Colon (tissue), 2 donors: ENCODE data around the gene HIP1R.

Experiments used
- FAIRE-seq: peaks from 2 replicates; lab custom pipeline; 2012; peaks lifted over from hg19 to GRCh38; lab: Jason Lieb, UNC
- donor health status: control.
- donor health status: control.

The HIP1R gene

DNA sequence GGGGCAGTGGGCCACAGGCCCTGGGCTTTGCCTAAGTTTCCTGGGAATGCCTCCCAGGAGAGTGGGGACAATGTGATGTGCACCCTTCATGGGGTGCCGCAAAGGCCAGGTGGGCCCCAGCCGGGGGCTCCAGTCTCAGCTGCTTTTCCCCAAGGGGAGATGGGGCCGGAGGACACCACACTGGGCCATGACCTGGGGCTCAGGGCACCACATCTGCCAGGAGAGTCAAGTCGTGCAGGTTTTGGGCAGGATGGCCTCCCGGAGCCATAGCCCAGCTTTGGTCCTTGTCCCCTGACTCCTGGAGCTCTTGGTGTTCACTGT, 12.2 kb downstream of the HIP1R start:
- FAIRE-seq, result no peak

DNA sequence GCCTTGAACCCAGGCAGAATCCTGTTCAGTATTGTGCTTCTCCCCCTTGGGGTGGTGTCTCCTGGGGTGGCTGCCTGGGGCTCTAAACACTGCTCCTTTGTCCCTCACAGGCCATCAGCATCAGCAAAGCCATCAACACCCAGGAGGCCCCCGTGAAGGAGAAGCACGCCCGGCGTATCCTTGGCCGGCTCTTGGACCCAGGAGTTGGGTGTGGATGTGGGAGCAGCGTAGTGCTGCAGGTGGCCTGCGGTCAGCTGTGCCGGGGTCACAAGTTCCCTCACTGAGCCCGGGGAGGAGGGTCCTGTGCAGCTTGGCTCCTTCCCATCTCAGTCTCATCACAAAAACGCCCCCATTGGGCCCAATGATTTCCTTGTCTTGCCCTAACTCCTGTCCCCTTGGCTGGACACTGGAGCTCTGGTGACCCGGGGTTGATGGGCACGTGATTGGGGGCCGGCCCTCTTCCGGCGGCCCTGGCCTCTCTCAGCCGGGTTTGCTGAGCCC, 12.7 kb downstream of the HIP1R start:
- no peak for FAIRE-seq

DNA sequence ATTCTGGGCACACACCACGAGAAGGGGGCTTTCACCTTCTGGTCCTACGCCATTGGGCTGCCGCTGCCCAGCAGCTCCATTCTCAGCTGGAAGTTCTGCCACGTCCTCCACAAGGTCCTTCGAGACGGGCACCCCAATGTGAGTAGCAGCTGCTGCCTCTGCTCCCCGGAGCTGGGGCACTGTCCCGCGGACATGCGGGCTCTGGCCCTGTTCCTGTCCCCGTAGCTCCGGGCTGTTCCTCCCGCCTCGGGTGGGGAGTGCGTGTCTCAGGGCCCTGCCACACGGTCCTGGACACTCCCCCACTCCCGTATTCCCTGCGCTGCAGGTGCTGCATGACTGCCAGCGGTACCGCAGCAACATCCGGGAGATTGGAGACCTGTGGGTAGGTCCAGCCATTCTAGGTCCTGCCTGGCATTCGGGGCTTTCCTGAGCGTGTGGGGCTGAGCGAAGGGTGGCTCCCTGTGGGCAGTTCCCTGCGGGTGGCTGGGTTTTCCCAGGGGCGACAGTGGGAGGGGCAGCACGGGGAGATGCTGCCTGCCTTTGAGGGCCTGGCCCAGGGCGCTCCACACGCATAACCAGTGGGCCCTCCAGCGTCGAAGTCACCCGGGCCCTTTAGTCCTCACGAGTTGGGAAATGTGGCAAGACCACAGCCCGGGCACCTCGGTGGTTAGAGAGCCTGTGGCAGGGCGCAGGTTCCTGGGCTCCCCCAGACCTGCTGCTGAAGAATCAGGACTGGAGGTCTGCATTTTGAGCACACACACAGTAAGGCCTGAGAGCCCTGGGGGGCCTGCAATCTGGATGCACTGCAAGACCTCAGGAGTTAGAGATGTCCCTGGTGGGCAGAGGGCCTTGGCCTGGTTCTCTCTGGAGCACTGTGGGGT, 13.5 kb downstream of the HIP1R start:
- no peak for FAIRE-seq

DNA sequence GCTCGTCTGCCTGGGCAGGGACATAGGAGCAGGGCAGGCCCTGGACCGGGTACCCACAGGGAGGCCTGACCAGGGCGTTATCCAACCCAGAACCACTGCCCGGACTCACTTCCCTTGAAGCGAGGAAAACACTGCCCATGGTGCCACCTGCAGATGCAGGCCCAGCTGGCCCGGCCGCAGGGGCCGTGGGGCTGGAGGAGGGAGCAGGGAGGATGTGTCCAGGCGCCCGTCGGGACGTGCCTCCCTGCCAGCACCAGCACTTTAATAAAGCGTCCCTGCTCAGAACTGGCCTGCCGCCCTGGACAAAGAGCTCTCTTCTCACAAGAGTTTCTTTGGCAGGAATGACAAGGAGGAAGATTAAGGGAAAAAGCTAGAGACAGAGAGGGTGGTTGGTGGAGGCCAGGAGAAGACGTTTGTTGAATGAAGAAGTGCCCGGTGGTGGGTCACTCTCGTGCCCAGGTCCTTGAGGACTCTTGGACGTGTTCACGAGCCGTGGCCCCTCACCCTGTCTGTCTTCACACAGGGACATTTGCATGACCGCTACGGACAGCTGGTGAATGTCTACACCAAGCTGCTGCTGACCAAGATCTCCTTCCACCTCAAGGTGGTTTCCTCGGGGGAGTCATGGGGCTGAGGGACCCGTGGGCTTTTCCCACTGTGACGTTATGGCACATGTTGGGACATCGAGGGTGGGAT, 14.2 kb downstream of the HIP1R start:
- no peak for FAIRE-seq

DNA sequence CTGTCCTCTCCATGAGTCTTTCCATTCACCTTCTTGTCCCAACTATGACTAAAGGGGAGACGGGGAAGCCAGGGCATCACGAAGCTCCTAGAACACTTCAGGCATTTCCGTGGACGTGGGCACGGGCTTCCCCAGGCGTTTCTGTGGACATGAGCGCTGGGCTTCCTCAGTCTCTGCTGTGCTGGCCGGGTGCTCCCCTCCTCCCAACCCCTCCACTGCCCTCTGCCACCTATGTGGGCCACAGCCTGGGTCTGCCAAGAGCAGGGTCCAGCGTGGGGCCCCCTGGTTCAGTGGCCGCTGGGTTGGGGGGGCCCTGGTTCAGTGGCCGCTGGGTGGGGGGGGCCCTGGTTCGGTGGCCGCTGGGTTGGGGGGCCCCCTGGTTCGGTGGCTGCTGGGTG, 14.8 kb downstream of the HIP1R start:
- FAIRE-seq, result no peak

DNA sequence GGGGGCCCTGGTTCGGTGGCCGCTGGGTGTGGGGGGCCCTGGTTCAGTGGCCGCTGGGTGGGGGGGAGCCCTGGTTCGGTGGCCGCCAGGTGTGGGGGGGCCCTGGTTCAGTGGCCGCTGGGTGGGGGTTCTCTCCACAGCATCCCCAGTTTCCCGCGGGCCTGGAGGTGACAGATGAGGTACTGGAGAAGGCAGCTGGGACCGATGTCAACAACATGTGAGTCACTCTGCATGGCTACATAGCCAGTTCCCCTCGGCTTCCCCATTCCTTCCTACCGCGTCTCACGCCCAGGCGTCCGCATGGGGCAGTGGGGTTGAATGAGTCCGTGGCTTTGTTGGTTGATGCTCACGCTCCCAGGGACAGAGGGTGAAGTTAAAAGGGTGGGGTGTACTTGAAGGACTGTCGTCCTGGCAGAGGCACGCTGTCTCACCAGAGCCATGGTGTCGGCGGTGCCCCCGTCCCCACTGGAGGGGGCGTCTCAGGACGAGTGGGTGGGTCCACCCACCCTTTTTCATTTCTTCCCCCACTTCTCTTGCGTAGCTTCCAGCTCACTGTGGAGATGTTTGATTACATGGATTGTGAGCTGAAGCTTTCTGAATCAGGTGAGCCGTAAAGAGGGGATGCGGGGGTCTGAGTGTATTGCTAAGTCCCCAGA, 15.6 kb downstream of the HIP1R start:
- FAIRE-seq, result no peak

DNA sequence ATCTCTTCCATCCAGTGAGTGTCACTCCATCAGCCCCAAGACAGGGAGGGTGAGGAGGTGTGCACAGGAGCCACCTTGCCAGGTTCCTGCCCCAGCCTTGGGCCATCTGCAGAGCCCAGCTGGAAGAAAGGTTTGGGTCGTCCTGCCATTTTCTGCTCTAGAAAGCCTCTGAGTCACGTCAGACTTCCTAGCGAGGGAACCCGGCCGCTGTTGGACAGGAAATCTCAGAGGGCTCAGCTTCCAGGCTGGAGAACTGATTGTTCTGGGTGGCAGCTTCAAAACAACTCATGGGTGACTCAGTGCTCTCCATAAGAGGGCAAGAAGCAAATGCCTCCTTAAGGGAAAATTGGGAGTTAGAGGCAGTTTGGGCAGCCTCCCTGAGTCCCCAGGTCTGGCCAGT, 16.6 kb downstream of the HIP1R start:
- no peak for FAIRE-seq

DNA sequence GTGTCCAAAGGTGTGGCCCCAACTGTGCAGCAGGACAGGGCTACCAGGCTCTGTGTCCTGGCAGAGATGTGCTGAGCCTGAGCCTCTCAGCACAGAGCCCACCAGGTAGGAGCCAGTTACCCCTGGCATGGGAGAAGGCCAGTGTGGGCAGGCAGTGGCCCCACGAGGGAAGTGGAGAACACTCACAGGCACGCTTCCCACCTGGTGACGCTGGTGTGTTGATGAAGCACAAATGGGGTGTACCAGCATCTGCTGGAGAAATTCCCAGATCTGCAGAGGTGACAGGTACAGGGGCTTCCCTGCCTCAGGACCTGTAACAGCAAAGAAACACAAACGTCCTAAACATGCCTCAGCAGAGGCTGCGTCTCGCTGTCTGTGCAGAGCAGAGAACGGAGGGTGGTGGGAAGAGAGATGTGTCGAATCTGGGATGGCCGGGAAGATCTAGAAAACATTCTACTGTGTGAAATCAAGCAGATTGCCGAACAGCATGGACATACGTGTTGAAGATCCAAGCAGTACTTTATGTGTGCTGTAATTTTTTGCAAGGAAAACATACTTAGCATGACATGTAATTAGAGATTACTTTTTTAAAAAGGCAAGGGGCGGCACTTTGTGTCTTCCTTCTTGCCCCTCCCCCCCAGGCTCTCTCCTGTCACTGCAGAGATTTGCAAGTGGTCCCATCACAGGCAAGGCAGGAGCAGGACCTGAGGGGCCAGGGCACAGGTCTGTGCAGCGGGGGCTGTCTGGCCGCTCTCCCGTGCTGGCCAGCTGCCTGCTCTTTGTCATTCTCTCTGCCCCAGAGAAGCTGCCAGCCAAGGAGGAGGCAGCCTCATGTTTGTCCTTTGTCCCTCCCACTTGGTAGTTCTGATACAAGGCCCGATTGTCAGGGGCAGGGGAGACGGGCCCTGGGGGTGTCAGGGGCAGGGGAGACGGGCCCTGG, 17.3 kb downstream of the HIP1R start:
- no peak for FAIRE-seq

DNA sequence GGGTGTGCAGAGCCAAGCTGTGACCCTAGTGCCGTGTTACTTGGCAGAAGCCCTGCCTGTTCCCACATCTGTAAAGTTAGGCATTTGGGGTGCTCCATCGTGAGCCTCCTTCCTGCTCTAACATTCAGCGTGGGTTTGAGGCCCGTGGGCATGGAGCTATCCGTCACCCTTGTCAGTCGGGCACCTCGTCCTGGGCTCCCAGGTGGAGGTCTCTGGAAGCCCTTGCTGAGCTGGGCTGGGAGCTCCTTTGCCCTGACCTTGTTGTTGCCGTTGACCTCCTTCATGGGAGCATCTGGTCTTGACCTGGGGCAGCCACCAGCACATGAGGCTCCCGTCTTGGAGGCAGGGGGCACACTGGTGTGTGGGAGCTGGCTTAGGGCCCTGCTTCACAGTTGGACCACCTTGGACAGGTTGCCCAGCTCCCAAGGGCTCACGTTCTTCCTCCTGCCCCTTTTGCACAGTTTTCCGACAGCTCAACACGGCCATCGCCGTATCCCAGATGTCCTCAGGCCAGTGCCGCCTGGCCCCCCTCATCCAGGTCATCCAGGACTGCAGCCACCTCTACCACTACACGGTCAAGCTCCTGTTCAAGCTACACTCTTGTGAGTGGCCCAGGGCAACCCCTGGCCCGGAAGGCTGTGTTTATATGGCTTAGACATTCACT, 18.5 kb downstream of the HIP1R start:
- no peak for FAIRE-seq

DNA sequence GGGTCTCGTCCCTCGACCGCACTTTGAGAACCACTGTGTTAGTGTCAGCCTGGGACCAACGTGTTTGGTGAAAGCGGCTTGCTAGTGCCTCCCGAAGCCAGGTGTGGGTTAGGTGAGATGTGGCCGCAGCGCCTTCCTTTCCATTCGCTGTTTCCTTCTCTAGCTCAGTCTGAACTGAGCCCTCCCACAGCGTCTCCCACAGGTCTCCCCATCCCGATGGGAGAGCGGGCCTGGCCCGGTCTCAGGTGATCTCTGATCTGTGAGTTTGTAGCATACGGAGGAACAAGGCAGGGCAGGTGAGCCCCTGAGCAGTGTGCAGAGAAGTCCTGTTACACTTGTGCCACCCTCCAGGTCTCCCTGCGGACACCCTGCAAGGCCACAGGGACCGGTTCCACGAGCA, 19.3 kb downstream of the HIP1R start:
- no peak for FAIRE-seq

DNA sequence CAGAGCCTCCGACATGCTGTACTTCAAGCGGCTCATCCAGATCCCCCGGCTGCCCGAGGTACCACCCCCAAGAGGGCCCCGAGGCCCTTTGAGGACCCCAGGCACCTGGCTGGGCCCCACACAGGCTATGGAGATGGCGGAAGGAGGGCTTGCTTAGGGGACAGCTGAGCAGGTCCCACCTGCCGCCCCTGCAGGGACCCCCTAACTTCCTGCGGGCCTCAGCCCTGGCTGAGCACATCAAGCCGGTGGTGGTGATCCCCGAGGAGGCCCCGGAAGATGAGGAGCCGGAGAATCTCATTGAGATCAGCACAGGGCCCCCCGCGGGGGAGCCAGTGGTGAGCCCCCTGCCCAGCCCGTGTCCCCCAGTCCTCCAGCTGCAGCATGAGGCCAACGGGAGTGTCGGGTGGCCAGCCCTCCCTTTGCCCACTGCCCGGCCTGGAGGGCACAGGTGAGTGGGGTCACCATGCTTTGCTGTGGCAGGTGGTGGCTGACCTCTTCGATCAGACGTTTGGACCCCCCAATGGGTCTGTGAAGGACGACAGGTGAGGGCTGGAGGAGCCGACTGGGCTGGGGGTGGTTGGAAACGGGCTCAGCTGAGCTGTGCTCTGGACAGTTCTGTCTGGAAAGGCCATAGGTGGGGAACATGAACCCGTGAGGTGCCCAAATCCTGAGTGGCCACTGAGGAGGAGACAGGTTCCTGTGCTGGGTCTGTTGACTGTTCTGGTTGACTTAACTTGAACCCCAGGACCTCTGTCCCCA, 20.0 kb downstream of the HIP1R start:
- FAIRE-seq, result no peak

DNA sequence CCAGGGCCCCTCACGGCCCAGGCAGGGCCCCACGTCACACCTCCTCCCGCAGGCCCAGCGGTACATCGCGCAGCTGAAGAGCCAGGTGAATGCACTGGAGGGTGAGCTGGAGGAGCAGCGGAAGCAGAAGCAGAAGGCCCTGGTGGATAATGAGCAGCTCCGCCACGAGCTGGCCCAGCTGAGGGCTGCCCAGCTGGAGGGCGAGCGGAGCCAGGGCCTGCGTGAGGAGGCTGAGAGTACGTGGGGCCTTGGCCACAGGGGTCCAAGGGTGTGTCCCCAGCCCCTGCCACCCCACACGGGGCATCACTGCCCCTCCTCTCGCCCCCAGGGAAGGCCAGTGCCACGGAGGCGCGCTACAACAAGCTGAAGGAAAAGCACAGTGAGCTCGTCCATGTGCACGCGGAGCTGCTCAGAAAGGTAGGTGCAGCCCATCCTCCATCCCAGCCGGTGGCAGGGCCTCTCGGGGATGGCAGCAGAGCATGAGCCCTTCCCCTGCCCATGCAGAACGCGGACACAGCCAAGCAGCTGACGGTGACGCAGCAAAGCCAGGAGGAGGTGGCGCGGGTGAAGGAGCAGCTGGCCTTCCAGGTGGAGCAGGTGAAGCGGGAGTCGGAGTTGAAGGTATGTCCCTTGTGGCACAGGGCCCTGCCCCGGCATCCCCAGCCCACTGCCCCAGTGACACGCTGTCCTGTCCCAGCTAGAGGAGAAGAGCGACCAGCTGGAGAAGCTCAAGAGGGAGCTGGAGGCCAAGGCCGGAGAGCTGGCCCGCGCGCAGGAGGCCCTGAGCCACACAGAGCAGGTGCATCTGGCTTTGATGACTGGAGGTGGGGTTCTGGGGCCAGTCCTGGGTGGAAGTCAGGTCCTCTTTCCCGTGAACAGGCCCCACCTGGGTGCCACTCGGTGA, 20.9 kb downstream of the HIP1R start:
- FAIRE-seq, result no peak

DNA sequence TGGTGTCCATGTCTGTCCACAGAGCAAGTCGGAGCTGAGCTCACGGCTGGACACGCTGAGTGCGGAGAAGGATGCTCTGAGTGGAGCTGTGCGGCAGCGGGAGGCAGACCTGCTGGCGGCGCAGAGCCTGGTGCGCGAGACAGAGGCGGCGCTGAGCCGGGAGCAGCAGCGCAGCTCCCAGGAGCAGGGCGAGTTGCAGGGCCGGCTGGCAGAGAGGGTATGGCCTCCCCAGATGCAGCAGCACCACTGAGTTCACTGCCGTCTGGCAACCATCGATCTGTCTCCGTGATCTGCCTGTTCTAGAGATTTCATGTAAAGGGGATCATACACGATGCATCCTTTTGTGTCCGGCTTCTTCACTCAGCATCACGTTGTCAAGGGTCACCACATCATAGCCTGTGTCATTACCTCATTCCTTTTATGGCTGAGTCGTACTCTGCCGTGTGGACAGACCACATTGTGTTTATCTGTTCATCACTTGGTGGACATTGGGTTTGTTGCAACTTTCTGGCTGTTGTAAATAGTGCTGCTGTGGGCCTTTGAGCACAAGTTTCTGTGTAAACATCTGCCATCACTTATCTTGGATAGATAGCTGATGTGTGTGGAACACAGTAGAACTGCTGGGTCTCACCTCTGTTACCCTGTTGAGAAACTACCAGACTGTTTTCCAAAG, 21.9 kb downstream of the HIP1R start:
- no peak for FAIRE-seq

DNA sequence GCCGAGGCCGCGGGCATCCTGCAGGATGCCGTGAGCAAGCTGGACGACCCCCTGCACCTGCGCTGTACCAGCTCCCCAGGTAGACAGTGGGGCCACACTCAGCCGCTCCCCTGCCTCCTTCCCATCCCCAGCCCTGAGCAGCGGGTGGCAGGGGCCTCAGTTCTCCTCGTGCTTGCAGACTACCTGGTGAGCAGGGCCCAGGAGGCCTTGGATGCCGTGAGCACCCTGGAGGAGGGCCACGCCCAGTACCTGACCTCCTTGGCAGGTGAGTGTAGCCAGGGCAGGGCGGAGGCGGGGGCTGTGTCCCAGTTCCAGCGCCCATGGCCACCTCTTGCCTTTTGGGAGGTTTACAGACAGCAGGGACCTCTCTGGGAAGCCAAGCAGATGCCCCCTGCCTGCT, 22.9 kb downstream of the HIP1R start:
- no peak for FAIRE-seq

DNA sequence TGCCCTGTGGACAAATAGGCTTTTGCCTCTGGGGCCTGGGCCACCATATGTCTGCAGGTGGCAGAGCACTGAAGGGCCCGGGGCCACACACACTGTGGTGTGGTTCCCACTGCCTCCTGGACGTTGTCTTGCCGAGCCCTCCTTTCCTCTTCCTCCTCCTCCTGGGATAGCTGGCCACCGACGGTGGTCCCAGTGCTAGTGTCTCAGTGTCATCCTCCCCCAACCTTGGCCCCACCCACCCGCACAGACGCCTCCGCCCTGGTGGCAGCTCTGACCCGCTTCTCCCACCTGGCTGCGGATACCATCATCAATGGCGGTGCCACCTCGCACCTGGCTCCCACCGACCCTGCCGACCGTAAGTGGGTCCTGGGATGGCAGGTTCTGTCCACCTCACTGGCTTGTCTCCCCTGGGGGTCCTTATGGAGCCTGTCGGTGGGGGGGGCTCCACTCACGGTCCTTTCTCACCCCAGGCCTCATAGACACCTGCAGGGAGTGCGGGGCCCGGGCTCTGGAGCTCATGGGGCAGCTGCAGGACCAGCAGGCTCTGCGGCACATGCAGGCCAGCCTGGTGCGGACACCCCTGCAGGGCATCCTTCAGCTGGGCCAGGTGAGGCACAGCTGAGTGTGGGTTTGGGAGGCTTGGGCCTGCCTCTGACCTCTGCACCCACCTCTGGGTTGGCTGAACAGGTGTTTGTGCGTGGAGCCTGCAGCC, 23.5 kb downstream of the HIP1R start:
- FAIRE-seq, result no peak

DNA sequence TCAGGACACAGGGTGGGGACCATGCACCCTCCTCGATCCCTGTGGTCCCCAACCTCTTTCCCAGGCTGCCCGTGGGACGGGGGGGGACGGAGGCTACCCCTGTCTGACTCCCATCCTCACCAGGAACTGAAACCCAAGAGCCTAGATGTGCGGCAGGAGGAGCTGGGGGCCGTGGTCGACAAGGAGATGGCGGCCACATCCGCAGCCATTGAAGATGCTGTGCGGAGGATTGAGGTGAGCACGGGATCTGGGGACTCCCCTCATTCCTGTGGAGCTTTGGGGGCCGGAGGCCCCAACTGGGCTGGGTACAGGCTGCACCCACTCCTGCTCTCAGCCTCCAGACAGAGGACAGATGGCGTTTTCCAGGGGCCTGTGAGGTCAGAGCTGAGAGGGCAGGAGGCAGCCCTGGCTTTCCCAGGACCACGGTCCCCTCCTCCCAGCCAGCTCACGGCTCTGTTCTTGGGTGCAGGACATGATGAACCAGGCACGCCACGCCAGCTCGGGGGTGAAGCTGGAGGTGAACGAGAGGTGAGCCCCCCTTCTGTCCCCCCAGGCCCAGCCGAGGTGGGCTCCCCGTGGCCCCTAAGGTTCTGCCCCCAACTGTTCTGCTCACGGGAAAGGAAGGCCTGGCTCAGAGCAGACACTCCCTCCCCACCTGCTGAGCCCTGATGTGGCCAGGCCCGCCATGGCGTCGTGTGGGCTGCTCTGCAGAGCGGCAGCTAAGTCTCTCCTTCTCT, 24.2 kb downstream of the HIP1R start:
- no peak for FAIRE-seq

DNA sequence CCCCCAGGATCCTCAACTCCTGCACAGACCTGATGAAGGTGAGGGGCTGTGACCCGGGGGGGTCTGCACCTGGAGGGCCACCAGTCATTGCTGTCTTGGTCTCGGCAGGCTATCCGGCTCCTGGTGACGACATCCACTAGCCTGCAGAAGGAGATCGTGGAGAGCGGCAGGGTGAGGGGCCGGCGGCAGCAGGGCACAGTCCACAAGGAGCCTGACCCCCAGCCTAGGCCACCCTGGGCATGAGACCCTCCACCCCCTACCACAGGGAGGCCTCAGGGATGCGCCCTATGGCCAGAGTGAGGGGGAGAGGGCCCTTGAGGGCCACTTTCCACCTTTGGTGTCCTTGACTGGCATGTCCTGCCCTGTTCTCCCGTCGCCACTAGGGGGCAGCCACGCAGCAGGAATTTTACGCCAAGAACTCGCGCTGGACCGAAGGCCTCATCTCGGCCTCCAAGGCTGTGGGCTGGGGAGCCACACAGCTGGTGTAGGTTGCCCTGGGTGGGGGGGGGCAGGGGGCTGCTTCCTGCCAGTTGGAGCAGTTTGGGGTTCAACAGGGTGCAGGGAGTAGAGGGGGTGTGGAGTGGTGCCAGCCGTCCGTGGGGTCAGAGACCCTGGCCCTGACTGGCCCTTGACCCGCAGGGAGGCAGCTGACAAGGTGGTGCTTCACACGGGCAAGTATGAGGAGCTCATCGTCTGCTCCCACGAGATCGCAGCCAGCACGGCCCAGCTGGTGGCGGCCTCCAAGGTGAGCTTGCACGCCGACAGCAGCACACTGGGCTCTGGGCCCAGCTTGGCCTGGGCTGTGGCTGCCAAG, 25.0 kb downstream of the HIP1R start:
- FAIRE-seq, result no peak
